HepG2 (cell line): ENCODE results near the gene SLC25A33. TPM values are rescaled to one million over a fixed set of nuclear protein-coding genes. Genes with fewer than 3 reads are reported as not detected.

Experiments
- HOXA7 ChIP-seq: sonication (generic); formaldehyde crosslinking; IDR thresholded peaks from 2 replicates; pipeline ENCODE4 v1.8.1; 2022; ENCODE audit warnings: mild to moderate bottlenecking, missing genetic modification reagents, moderate library complexity
- HOXD1 ChIP-seq: sonication (generic); formaldehyde crosslinking; IDR thresholded peaks from 2 replicates; pipeline ENCODE4 v1.5.0; 2020; ENCODE audit warnings: missing genetic modification reagents
- KAT7 ChIP-seq: IDR thresholded peaks from 2 replicates; pipeline ENCODE4 v1.6.1; 2018; ENCODE audit warnings: borderline replicate concordance, missing compliant biosample characterization
- MNT ChIP-seq: fragments of 450-650 bp; IDR thresholded peaks from 2 replicates; pipeline ENCODE4 v1.6.1; 2016
- POLR2AphosphoS5 ChIP-seq: IDR thresholded peaks from 2 replicates; pipeline ENCODE4 v1.6.1; 2012; ENCODE audit warnings: low read depth, low read length
- SSRP1 ChIP-seq: IDR thresholded peaks from 2 replicates; pipeline ENCODE4 v1.6.1; 2016; ENCODE audit warnings: control low read depth
- ZEB1 ChIP-seq: IDR thresholded peaks from 2 replicates; pipeline ENCODE4 v1.6.1; 2012; ENCODE audit warnings: mild to moderate bottlenecking, low read depth, inconsistent platforms; ENCODE audit not compliant: insufficient replicate concordance
- ZNF136 ChIP-seq: sonication (generic); formaldehyde crosslinking; IDR thresholded peaks from 2 replicates; pipeline ENCODE4 v1.8.1; 2022; ENCODE audit warnings: low read depth, mild to moderate bottlenecking, moderate library complexity, missing genetic modification reagents
- ZNF276 ChIP-seq: sonication (generic); formaldehyde crosslinking; IDR thresholded peaks from 2 replicates; pipeline ENCODE4 v1.4.0; 2020; ENCODE audit warnings: mild to moderate bottlenecking, low read depth, missing genetic modification reagents
- ZNF335 ChIP-seq: sonication (generic); formaldehyde crosslinking; IDR thresholded peaks from 2 replicates; pipeline ENCODE4 v1.4.0; 2020; ENCODE audit warnings: missing genetic modification reagents
- ZNF34 ChIP-seq: sonication (generic); formaldehyde crosslinking; IDR thresholded peaks from 2 replicates; pipeline ENCODE4 v1.4.0; 2020; ENCODE audit warnings: mild to moderate bottlenecking, missing genetic modification reagents, borderline replicate concordance
- ZNF350 ChIP-seq: sonication (generic); formaldehyde crosslinking; IDR thresholded peaks from 2 replicates; pipeline ENCODE4 v1.4.0; 2020; ENCODE audit warnings: mild to moderate bottlenecking, low read depth, missing genetic modification reagents, borderline replicate concordance
- ZNF451 ChIP-seq: sonication (generic); formaldehyde crosslinking; IDR thresholded peaks from 2 replicates; pipeline ENCODE4 v1.5.0; 2020; ENCODE audit warnings: mild to moderate bottlenecking, missing genetic modification reagents
- ZNF563 ChIP-seq: sonication (generic); formaldehyde crosslinking; IDR thresholded peaks from 2 replicates; pipeline ENCODE4 v1.8.0; 2022; ENCODE audit warnings: mild to moderate bottlenecking, moderate library complexity, missing genetic modification reagents
- ZNF616 ChIP-seq: sonication (generic); formaldehyde crosslinking; IDR thresholded peaks from 2 replicates; pipeline ENCODE4 v1.5.0; 2020; ENCODE audit warnings: low read depth, mild to moderate bottlenecking, missing genetic modification reagents
- ZNF75D ChIP-seq: sonication (generic); formaldehyde crosslinking; IDR thresholded peaks from 2 replicates; pipeline ENCODE4 v1.8.1; 2023; ENCODE audit warnings: missing genetic modification reagents, mild to moderate bottlenecking, borderline replicate concordance
- polyA plus RNA-seq, 8 experiments: library from polyadenylated mRNA; depleted of rRNA in 3 of 8; stranded (reverse) in 7 of 8; unstranded in 1 of 8; fragments of >200 nt; fragmentation: Illumina TruSeq in 4 of 8; extraction: Trizol in 4 of 8; gene quantifications; 2 replicates each; pipeline versions ENCODE4 v1.2.1 to v1.2.3, GENCODE V29; 2011 to 2016; ENCODE audit warnings: low read depth in 4 of 8, missing spikeins in 1 of 8, mixed read lengths in 1 of 8; ENCODE audit not compliant: insufficient read depth in 1 of 8
- total RNA-seq, 5 experiments: library from RNA; depleted of rRNA; stranded (reverse); fragments of >200 nt; fragmentation: Illumina TruSeq; extraction: Trizol; gene quantifications; 2 replicates each; pipeline ENCODE4 v1.2.3, GENCODE V29; 2016; ENCODE audit warnings: low read depth in 1 of 5
- TF ChIP-seq, protein P1 (sequence below): sonication (generic); formaldehyde crosslinking; IDR thresholded peaks from 2 replicates; pipeline ENCODE4 v1.4.0; 2020; ENCODE audit warnings: missing genetic modification reagents
- TF ChIP-seq, protein P2 (sequence below): IDR thresholded peaks from 2 replicates; pipeline ENCODE4 v1.6.1; 2016
- TF ChIP-seq, protein P3 (sequence below): sonication (generic); formaldehyde crosslinking; IDR thresholded peaks from 2 replicates; pipeline ENCODE4 v1.8.0; 2022; ENCODE audit warnings: low read depth, missing genetic modification reagents

The SLC25A33 gene
- total and polyA plus RNA-seq, 2 of the 13 experiments (the other 11 are each of a cell fraction or from before 2014, with no cell fraction given), result 15.4 to 50.3 TPM

DNA sequence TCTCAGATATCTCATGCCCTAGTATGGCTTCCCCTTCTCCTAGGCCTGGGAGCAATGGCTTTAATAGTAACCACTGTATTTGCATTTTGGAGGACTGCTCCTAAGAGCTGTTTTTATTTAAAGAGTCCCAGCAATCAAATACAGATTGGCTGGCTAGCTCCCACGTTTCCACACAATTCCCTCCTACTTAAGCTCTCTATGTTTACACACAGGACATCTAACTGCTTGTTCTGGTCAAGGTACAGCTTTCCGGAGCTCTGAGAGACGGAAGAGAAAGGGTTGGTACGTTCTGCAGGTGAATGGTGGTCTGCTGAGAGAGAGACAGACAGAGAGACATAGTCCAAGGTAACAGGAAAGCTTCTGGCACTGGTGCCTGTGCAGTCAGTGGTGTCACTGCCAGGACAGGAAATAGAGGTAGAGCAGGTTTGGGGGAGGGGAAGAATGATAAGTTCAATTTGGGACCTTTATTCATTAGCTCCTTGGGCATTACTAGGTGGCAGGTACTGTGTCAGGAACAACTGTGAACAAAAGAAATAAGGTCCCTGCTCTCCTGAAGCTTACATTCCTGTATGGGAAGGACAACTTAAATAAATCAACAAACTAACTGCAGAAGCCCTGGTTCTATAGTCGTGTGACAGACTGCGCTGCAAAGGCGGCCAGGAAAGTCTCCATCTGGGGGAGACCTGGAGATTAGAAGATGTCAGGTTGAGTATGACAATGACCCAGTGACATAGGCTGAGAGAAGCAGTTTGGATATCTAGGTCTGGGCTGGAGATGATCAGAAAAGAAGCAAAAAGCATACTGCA is 1.2 kb upstream of the SLC25A33 start (continued):
- no peak for TF ChIP-seq ZNF563
- TF ChIP-seq ZNF451 (CRISPR knock-in tag), result no peak
- no peak; the same call in 1 of the 2 replicates for TF ChIP-seq ZNF350 (CRISPR knock-in tag)
- TF ChIP-seq KAT7 (CRISPR knock-in tag), result no peak
- TF ChIP-seq ZEB1, result peak; percentile 90
- no peak for TF ChIP-seq ZNF75D (CRISPR knock-in tag)
- TF ChIP-seq, protein P1, sequence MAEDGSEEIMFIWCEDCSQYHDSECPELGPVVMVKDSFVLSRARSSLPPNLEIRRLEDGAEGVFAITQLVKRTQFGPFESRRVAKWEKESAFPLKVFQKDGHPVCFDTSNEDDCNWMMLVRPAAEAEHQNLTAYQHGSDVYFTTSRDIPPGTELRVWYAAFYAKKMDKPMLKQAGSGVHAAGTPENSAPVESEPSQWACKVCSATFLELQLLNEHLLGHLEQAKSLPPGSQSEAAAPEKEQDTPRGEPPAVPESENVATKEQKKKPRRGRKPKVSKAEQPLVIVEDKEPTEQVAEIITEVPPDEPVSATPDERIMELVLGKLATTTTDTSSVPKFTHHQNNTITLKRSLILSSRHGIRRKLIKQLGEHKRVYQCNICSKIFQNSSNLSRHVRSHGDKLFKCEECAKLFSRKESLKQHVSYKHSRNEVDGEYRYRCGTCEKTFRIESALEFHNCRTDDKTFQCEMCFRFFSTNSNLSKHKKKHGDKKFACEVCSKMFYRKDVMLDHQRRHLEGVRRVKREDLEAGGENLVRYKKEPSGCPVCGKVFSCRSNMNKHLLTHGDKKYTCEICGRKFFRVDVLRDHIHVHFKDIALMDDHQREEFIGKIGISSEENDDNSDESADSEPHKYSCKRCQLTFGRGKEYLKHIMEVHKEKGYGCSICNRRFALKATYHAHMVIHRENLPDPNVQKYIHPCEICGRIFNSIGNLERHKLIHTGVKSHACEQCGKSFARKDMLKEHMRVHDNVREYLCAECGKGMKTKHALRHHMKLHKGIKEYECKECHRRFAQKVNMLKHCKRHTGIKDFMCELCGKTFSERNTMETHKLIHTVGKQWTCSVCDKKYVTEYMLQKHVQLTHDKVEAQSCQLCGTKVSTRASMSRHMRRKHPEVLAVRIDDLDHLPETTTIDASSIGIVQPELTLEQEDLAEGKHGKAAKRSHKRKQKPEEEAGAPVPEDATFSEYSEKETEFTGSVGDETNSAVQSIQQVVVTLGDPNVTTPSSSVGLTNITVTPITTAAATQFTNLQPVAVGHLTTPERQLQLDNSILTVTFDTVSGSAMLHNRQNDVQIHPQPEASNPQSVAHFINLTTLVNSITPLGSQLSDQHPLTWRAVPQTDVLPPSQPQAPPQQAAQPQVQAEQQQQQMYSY (CRISPR knock-in tag), result no peak
- TF ChIP-seq, protein P2, sequence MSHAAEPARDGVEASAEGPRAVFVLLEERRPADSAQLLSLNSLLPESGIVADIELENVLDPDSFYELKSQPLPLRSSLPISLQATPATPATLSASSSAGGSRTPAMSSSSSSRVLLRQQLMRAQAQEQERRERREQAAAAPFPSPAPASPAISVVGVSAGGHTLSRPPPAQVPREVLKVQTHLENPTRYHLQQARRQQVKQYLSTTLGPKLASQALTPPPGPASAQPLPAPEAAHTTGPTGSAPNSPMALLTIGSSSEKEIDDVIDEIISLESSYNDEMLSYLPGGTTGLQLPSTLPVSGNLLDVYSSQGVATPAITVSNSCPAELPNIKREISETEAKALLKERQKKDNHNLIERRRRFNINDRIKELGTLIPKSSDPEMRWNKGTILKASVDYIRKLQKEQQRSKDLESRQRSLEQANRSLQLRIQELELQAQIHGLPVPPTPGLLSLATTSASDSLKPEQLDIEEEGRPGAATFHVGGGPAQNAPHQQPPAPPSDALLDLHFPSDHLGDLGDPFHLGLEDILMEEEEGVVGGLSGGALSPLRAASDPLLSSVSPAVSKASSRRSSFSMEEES (CRISPR knock-in tag), result peak; percentile 27; the same call in 1 of the 2 replicates
- 0 out of 2 replicates have a peak, but pooled peaks have one; percentile 29 for TF ChIP-seq ZNF276 (CRISPR knock-in tag)
- no peak for TF ChIP-seq SSRP1 (CRISPR knock-in tag)
- TF ChIP-seq HOXD1 (CRISPR knock-in tag), result peak; percentile 43; the same call in 1 of the 2 replicates
- TF ChIP-seq MNT, result no peak
- no peak; the same call in 1 of the 2 replicates for TF ChIP-seq ZNF136 (CRISPR knock-in tag)
- 0 out of 2 replicates have a peak, but pooled peaks have one; percentile 39 for TF ChIP-seq ZNF616
- 0 out of 2 replicates have a peak, but pooled peaks have one; percentile 71 for TF ChIP-seq ZNF34 (CRISPR knock-in tag)
- TF ChIP-seq, protein P3, sequence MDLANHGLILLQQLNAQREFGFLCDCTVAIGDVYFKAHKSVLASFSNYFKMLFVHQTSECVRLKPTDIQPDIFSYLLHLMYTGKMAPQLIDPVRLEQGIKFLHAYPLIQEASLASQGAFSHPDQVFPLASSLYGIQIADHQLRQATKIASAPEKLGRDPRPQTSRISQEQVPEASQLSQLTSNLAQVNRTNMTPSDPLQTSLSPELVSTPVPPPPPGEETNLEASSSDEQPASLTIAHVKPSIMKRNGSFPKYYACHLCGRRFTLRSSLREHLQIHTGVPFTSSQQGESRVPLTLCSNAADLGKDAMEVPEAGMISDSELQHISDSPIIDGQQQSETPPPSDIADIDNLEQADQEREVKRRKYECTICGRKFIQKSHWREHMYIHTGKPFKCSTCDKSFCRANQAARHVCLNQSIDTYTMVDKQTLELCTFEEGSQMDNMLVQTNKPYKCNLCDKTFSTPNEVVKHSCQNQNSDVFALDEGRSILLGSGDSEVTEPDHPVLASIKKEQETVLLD, result no peak
- TF ChIP-seq HOXA7 (CRISPR knock-in tag), result no peak
- TF ChIP-seq ZNF335 (CRISPR knock-in tag), result peak; percentile 74; the same call in 1 of the 2 replicates
- TF ChIP-seq POLR2AphosphoS5, result peak; percentile 87
